Naive thymus-derived CD4-positive, alpha-beta T cell (primary cell): ENCODE results near the gene RAC3. TPM values are rescaled to one million over a fixed set of nuclear protein-coding genes. Genes with fewer than 3 reads are reported as not detected.

Experiments
- ATAC-seq: fragments of 150-1000 bp; cut with Tn5 transposase; 2 replicates; pipeline ENCODE4 v1.10.0; 2021; ENCODE audit warnings: mild to moderate bottlenecking, moderate library complexity
- CTCF ChIA-PET: fragments of 350-600 bp; sonication (Branson Sonifier 250); formaldehyde crosslinking; loops from one replicate; lab custom pipeline; 2021; ENCODE audit warnings: antibody characterized with exemption; lab: Charles Lee
- POLR2A ChIA-PET: fragments of 350-600 bp; sonication (Branson Sonifier 250); formaldehyde crosslinking; loops from one replicate; lab custom pipeline; 2021; ENCODE audit warnings: antibody characterized with exemption, inconsistent platforms; lab: Charles Lee
- DNase-seq, 9 donors: peaks; one replicate each; pipeline versions ENCODE4 v3.0.0 to v3.0.0-alpha.2; 2020 to 2022; ENCODE audit warnings: mixed read lengths in 1 of 9
- H3K27ac ChIP-seq: one replicate; pipeline ENCODE4 v1.7.0; 2013; ENCODE audit warnings: mild to moderate bottlenecking, low read depth, low read length, moderate library complexity
- H3K27me3 ChIP-seq, 2 donors: one replicate each; pipeline ENCODE4 v1.7.0; 2013; ENCODE audit warnings: low read length in 2 of 2, mild to moderate bottlenecking in 2 of 2, moderate library complexity in 2 of 2; ENCODE audit not compliant: control insufficient read depth in 2 of 2, insufficient read depth in 2 of 2
- H3K36me3 ChIP-seq, 3 experiments: 1 replicate in 2 of 3; 2 replicates in 1 of 3; pipeline ENCODE4 v1.7.0; 2013; ENCODE audit warnings: low read length in 3 of 3, mild to moderate bottlenecking in 3 of 3, moderate library complexity in 1 of 3; ENCODE audit not compliant: insufficient read depth in 3 of 3, control insufficient read depth in 2 of 3
- H3K4me1 ChIP-seq, 2 donors: one replicate each; pipeline ENCODE4 v1.7.0; 2013; ENCODE audit warnings: low read length in 2 of 2, mild to moderate bottlenecking in 2 of 2, moderate library complexity in 1 of 2; ENCODE audit not compliant: control insufficient read depth in 2 of 2, insufficient read depth in 2 of 2
- H3K4me3 ChIP-seq: 2 replicates; pipeline ENCODE4 v1.7.0; 2013; ENCODE audit warnings: mild to moderate bottlenecking, low read length
- H3K9me3 ChIP-seq, 3 experiments: 1 replicate in 2 of 3; 2 replicates in 1 of 3; pipeline ENCODE4 v1.7.0; 2013; ENCODE audit warnings: low read length in 3 of 3; ENCODE audit not compliant: control insufficient read depth in 2 of 3
- H3K27ac Mint-ChIP-seq, 9 donors: one replicate each; pipeline ENCODE4 v1.8.0; 2020 to 2022; ENCODE audit warnings: mixed read lengths in 9 of 9, mild to moderate bottlenecking in 8 of 9, moderate library complexity in 5 of 9, inconsistent platforms in 2 of 9
- H3K27me3 Mint-ChIP-seq, 5 donors: one replicate each; pipeline ENCODE4 v1.8.0; 2021 to 2022; ENCODE audit warnings: mixed read lengths in 5 of 5, mild to moderate bottlenecking in 1 of 5
- H3K36me3 Mint-ChIP-seq, 5 donors: one replicate each; pipeline ENCODE4 v1.8.0; 2020 to 2022; ENCODE audit warnings: mixed read lengths in 5 of 5, mild to moderate bottlenecking in 3 of 5, inconsistent platforms in 1 of 5
- H3K4me1 Mint-ChIP-seq, 7 donors: one replicate each; pipeline ENCODE4 v1.8.0; 2020 to 2022; ENCODE audit warnings: mixed read lengths in 7 of 7, mild to moderate bottlenecking in 3 of 7, inconsistent platforms in 1 of 7
- H3K4me3 Mint-ChIP-seq, 10 donors: one replicate each; pipeline ENCODE4 v1.8.0; 2020 to 2022; ENCODE audit warnings: mild to moderate bottlenecking in 10 of 10, mixed read lengths in 10 of 10, moderate library complexity in 6 of 10, inconsistent platforms in 2 of 10
- H3K9me3 Mint-ChIP-seq, 11 donors: one replicate each; pipeline ENCODE4 v1.8.0; 2020 to 2022; ENCODE audit warnings: mixed read lengths in 11 of 11, mild to moderate bottlenecking in 4 of 11, inconsistent platforms in 1 of 11, moderate library complexity in 1 of 11
- intact Hi-C, 2 donors: fragments of 100-400 bp; cut with micrococcal nuclease; formaldehyde crosslinking; loops; one replicate each; pipeline ENCODE4 v1.15.1; 2023
- polyA plus RNA-seq, 2 donors: library from polyadenylated mRNA; unstranded; fragments of 300-500 nt; fragmentation: Illumina TruSeq; gene quantifications; one replicate each; pipeline ENCODE4 v1.2.3, GENCODE V29; 2021
- total RNA-seq, 6 experiments: library from RNA in 5 of 6; stranded (reverse) in 5 of 6; gene quantifications; 1 replicate in 5 of 6; 2 replicates in 1 of 6; pipeline ENCODE4 v1.2.3 and lab custom pipeline; 2021 to 2026

Gene RAC3
- total and polyA plus RNA-seq, 7 experiments from 2014 or later: 1.3 to 8.5 (median 2.1) TPM; not detected in 2

- no peak for ATAC-seq
- Mint-ChIP-seq H3K36me3 (peaks cover 0 to 7% (median 0%) of the 10 kb centered on the region in 5 donors), H3K27ac (no peak overlapping the region), H3K27me3 (no peaks in the 10 kb centered on the region), H3K4me1 (peaks cover 0 to 3% (median 0%) of the 10 kb centered on the region in 7 donors), H3K4me3 (no peak overlapping the region), H3K9me3 (no peaks in the 10 kb centered on the region)
- DNase-seq: no peak
- CTCF ChIA-PET: interaction anchor here (0.7 kb wide), 1 partner anchor 30 kb away, joined by 3 read pairs; no protein-coding TSS in a partner anchor
- Histone ChIP-seq H3K27ac (no peak overlapping the region), H3K9me3 (no peaks in the 10 kb centered on the region), H3K27me3 (no peaks in the 10 kb centered on the region), H3K4me1 (no peaks in the 10 kb centered on the region), H3K4me3 (no peak overlapping the region), H3K36me3 (peaks cover 0 to 19% (median 0%) of the 10 kb centered on the region in 3 experiments)
- POLR2A ChIA-PET: interaction anchor here (1.1 kb wide), 1 partner anchor 24 kb away, joined by 3 read pairs; the partner anchor contains the start of genes CENPX and LRRC45
- intact Hi-C loops: no loop called here
These were observed 32.6 kb upstream of the RAC3 start for GRCh38 chr17:81998691-81999438.

- no peak overlapping the region for H3K4me3 ChIP-seq
- H3K27me3 Mint-ChIP-seq: no peaks in the 10 kb centered on the region
- H3K9me3 Mint-ChIP-seq: no peaks in the 10 kb centered on the region
- peaks cover 0 to 7% (median 0%) of the 10 kb centered on the region in 5 donors for H3K36me3 Mint-ChIP-seq
- no peaks in the 10 kb centered on the region for H3K27me3 ChIP-seq
- peaks cover 0 to 19% (median 0%) of the 10 kb centered on the region in 3 experiments for H3K36me3 ChIP-seq
- H3K9me3 ChIP-seq: no peaks in the 10 kb centered on the region
- ChIA-PET POLR2A (no interaction called here), CTCF (interaction anchor here (0.7 kb wide), 1 partner anchor 31 kb away, joined by 3 read pairs; no protein-coding TSS in a partner anchor)
- intact Hi-C loops: no loop called here
- H3K4me1 ChIP-seq: no peaks in the 10 kb centered on the region
- DNase-seq: no peak
- peaks cover 0 to 3% (median 0%) of the 10 kb centered on the region in 7 donors for H3K4me1 Mint-ChIP-seq
- H3K27ac Mint-ChIP-seq: no peak overlapping the region
- no peak overlapping the region for H3K4me3 Mint-ChIP-seq
- no peak overlapping the region for H3K27ac ChIP-seq
- ATAC-seq: no peak
These were observed 31.9 kb upstream of the RAC3 start for GRCh38 chr17:81999587-81999975.

- POLR2A ChIA-PET: no interaction called here
- CTCF ChIA-PET: no interaction called here
- Histone ChIP-seq H3K27me3 (no peaks in the 10 kb centered on the region), H3K27ac (no peak overlapping the region), H3K9me3 (no peaks in the 10 kb centered on the region), H3K36me3 (peaks cover 0 to 19% (median 0%) of the 10 kb centered on the region in 3 experiments), H3K4me3 (no peak overlapping the region), H3K4me1 (no peaks in the 10 kb centered on the region)
- H3K4me3 Mint-ChIP-seq: no peak overlapping the region
- H3K27ac Mint-ChIP-seq: no peak overlapping the region
- no peaks in the 10 kb centered on the region for H3K9me3 Mint-ChIP-seq
- no peak for DNase-seq
- peaks cover 0 to 7% (median 0%) of the 10 kb centered on the region in 5 donors for H3K36me3 Mint-ChIP-seq
- peaks cover 0 to 3% (median 0%) of the 10 kb centered on the region in 7 donors for H3K4me1 Mint-ChIP-seq
- H3K27me3 Mint-ChIP-seq: no peaks in the 10 kb centered on the region
- no peak for ATAC-seq
- intact Hi-C loops: no loop called here
These were observed 31.3 kb upstream of the RAC3 start for GRCh38 chr17:81999976-82000802.

- no peaks in the 10 kb centered on the region for H3K27me3 ChIP-seq
- H3K27me3 Mint-ChIP-seq: no peaks in the 10 kb centered on the region
- no peak overlapping the region for H3K27ac ChIP-seq
- POLR2A ChIA-PET: no interaction called here
- no peak overlapping the region for H3K4me3 Mint-ChIP-seq
- peaks cover 0 to 14% (median 0%) of the 10 kb centered on the region in 3 experiments for H3K36me3 ChIP-seq
- peaks cover 0 to 4% (median 0%) of the 10 kb centered on the region in 5 donors for H3K36me3 Mint-ChIP-seq
- H3K9me3 Mint-ChIP-seq: no peaks in the 10 kb centered on the region
- H3K4me1 Mint-ChIP-seq: peaks cover 0 to 6% (median 0%) of the 10 kb centered on the region in 7 donors
- CTCF ChIA-PET: no interaction called here
- no peaks in the 10 kb centered on the region for H3K4me1 ChIP-seq
- no peak overlapping the region for H3K4me3 ChIP-seq
- no peak overlapping the region for H3K27ac Mint-ChIP-seq
- ATAC-seq (no peak), DNase-seq (no peak)
- intact Hi-C loops: no loop called here
- H3K9me3 ChIP-seq: no peaks in the 10 kb centered on the region
These were observed 30.5 kb upstream of the RAC3 start for GRCh38 chr17:82000803-82001570.

- POLR2A ChIA-PET: no interaction called here
- Mint-ChIP-seq H3K27ac (no peak overlapping the region), H3K36me3 (no peaks in the 10 kb centered on the region), H3K4me1 (peaks cover 0 to 7% (median 0%) of the 10 kb centered on the region in 7 donors), H3K9me3 (no peaks in the 10 kb centered on the region), H3K27me3 (no peaks in the 10 kb centered on the region), H3K4me3 (no peak overlapping the region)
- DNase-seq: no peak
- no peak for ATAC-seq
- intact Hi-C loops: no loop called here
- H3K9me3 ChIP-seq: no peaks in the 10 kb centered on the region
- no peaks in the 10 kb centered on the region for H3K4me1 ChIP-seq
- no peak overlapping the region for H3K4me3 ChIP-seq
- peaks cover 0 to 8% (median 0%) of the 10 kb centered on the region in 3 experiments for H3K36me3 ChIP-seq
- CTCF ChIA-PET: no interaction called here
- no peak overlapping the region for H3K27ac ChIP-seq
- H3K27me3 ChIP-seq: no peaks in the 10 kb centered on the region
These were observed 29.9 kb upstream of the RAC3 start for GRCh38 chr17:82001571-82002056.
